ENCODE measurements around the gene NRXN2.
A peak's percentile ranks its signal among the peaks of the same experiment; 100 is the strongest.

DNA sequence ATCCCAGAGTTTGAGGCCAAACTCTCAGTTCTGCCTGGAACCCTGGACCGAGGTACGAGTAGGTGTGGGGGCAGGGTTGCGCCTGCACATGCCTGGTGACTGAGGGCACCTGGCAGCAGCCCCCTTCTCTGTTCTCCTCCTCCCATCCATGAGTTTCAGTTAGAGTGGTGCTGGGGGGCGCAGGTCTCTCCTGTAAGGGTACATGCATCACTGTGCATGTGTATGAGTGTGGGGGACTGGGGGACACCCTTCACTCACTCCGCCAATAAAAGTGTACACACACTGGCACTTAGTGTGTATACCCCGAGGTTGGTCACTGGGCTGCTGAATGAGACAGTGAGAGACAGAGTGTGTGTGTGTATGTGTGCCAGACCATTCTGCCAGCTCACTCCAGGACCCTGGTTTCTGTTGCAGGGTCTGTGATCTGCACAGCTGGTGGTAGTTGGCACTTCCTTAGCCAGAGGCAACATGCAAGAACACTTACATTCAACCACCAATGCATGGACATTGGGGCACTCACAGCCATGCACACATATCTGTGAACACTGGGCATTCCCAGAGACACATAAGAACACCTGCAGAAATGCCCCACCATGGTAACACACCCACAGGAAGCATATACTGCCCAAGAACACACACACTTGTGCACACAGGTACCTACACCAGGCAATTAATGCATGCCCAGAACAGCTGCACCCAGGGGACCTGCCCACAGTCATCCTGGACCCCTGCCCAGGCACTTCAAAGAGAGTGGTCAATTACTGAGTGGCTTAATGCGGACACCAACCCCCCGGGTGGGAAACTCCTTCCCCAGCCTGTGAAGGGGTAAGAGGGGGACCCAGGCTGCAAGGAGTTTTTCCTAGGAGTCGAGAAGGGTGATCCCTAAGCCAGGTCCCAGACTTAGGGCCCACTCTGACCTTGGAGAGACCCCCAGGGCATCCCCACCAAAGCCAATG, 1.2 kb upstream of the NRXN2 start:
- TF ChIP-seq, protein P1, sequence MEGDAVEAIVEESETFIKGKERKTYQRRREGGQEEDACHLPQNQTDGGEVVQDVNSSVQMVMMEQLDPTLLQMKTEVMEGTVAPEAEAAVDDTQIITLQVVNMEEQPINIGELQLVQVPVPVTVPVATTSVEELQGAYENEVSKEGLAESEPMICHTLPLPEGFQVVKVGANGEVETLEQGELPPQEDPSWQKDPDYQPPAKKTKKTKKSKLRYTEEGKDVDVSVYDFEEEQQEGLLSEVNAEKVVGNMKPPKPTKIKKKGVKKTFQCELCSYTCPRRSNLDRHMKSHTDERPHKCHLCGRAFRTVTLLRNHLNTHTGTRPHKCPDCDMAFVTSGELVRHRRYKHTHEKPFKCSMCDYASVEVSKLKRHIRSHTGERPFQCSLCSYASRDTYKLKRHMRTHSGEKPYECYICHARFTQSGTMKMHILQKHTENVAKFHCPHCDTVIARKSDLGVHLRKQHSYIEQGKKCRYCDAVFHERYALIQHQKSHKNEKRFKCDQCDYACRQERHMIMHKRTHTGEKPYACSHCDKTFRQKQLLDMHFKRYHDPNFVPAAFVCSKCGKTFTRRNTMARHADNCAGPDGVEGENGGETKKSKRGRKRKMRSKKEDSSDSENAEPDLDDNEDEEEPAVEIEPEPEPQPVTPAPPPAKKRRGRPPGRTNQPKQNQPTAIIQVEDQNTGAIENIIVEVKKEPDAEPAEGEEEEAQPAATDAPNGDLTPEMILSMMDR (conservative IDR thresholded peaks at IDR 0.05): peak; percentile 22; the same call in 1 of the 2 replicates
- no peak for TF ChIP-seq ZFX (IDR thresholded peaks at IDR 0.05)

Measured in C4-2B (cell line).